ENCODE results near the gene SMAD9.

SMAD9 gene

GRCh38 chr13:36814465-36814864 is 105.6 kb downstream of the SMAD9 start:
- DNase-seq, result no peak

GRCh38 chr13:36813225-36813624 is 106.8 kb downstream of the SMAD9 start:
- DNase-seq, result no peak

GRCh38 chr13:36807616-36808015 is 112.4 kb downstream of the SMAD9 start:
- no peak for DNase-seq

GRCh38 chr13:36806102-36806501 is 113.9 kb downstream of the SMAD9 start:
- DNase-seq, result no peak

- no peak for DNase-seq
Observed at GRCh38 chr13:36804588-36804987, 115.5 kb downstream of the SMAD9 start.

DNA sequence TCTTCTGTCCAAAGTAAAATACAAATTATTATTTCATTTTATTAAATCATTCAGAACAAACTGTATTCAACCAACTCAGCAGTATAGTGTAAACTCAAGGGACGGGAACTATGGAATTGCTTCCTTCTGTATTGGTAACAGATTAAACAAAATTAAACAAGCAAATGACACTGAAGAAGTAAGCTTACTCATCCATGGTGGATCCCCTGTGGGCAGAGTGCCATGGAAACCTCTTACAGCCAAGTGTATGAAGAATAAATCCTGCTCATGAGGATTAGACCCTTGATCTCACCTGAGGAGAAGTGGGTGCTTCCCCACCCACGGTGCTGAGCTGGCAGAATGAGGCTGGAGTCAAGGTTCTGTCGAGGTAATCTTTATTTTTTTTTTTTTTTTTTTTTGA is 119.0 kb downstream of the SMAD9 start:
- DNase-seq, result no peak

DNA sequence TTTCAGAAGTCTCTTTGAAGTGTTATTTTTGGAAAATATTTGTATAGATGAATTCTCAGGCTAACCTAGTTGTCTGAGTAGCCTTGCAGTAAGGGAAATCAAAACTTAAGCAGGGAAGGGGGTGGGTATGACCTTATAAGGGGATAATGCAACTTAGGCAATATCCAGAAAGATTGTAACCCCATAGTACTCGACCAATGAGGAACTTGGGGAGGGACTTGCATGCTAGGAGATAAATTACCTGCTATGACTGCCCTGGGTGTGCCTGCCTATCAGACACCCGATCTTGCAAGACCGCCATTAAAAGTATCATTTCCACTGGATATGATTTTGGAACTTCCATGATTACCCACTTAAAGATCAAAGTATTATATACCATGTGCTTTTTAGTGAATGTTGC is 124.0 kb downstream of the SMAD9 start:
- DNase-seq, result no peak

DNA sequence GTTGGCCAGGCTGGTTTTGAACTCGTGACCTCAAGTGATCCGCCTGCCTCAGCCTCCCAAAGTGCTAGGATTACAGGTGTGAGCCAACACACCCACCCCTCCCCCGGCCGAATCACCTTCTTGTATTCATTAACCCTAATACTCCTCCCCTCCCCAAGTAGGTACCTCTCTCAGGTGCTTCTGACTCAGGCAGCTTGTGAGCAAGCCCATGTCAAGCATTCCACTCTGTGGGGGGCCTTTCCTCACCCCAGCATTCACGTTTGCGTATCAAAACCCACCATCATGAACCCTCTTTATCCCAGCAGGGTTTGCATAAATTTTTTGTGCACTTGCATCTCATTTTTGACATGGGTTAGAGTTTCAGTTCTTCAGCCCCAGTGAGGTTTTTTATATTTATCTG is 124.6 kb downstream of the SMAD9 start:
- no peak for DNase-seq

Measured in activated effector memory CD4-positive, alpha-beta T cell treated with anti-CD3 and anti-CD28 coated beads, Interleukin-2, amount 50 U/mL, for 16 hours (primary cell).